Measurements from ENCODE around the gene KCMF1. TPM values are rescaled to one million over a fixed set of nuclear protein-coding genes. Genes with fewer than 3 reads are reported as not detected.

The KCMF1 gene
- polyA plus RNA-seq, 1 experiment, result 121 TPM

GRCh38 chr2:85019121-85019520 lies 48.2 kb downstream of the KCMF1 start:
- no peak overlapping the region for H3K4me3 ChIP-seq (ENCODE audit: low read depth, low read length)
- H3K9me3 ChIP-seq (ENCODE audit: control insufficient read depth, insufficient read depth, low read length), result no peaks in the 10 kb centered on the region; the same call in 1 of the 2 replicates
- ChIA-PET CTCF (interaction anchor here (0.8 to 1.9 kb wide), 3 partner anchors 25 to 93 kb away, joined by 4 to 7 read pairs (median 5); no protein-coding TSS in a partner anchor), POLR2A (no interaction called here)
- TF ChIP-seq CTCF (IDR thresholded peaks at IDR 0.05; ENCODE audit: low read depth, low read length), result no peak
- DNase-seq (ENCODE audit: low read depth, low spot score), result no peak
- no peak overlapping the region for H3K27ac ChIP-seq (ENCODE audit: low read depth, low read length)
- H3K27me3 ChIP-seq (ENCODE audit: control insufficient read depth, insufficient read depth, low read length), result no peaks in the 10 kb centered on the region

GRCh38 chr2:85022232-85022631 lies 51.3 kb downstream of the KCMF1 start:
- Histone ChIP-seq H3K27me3 (ENCODE audit: control insufficient read depth, insufficient read depth, low read length) (no peaks in the 10 kb centered on the region), H3K27ac (ENCODE audit: low read depth, low read length) (no peak overlapping the region), H3K9me3 (ENCODE audit: control insufficient read depth, insufficient read depth, low read length) (no peaks in the 10 kb centered on the region; the same call in 1 of the 2 replicates), H3K4me3 (ENCODE audit: low read depth, low read length) (no peak overlapping the region)
- DNase-seq (ENCODE audit: low read depth, low spot score), result no peak
- TF ChIP-seq CTCF (IDR thresholded peaks at IDR 0.05; ENCODE audit: low read depth, low read length), result no peak
- ChIA-PET CTCF (no interaction called here), POLR2A (no interaction called here)

GRCh38 chr2:85024372-85025047 lies 53.5 kb downstream of the KCMF1 start:
- H3K27me3 ChIP-seq (ENCODE audit: control insufficient read depth, insufficient read depth, low read length), result no peaks in the 10 kb centered on the region
- H3K4me3 ChIP-seq (ENCODE audit: low read depth, low read length), result no peak overlapping the region
- H3K27ac ChIP-seq (ENCODE audit: low read depth, low read length), result no peak overlapping the region
- ChIA-PET POLR2A (no interaction called here), CTCF (interaction anchor here (0.9 to 1.1 kb wide), 2 partner anchors 9 to 276 kb away, joined by 3 to 9 read pairs; no protein-coding TSS in a partner anchor)
- DNase-seq (ENCODE audit: low read depth, low spot score), result no peak
- no peak for TF ChIP-seq CTCF (IDR thresholded peaks at IDR 0.05; ENCODE audit: low read depth, low read length)
- H3K9me3 ChIP-seq (ENCODE audit: control insufficient read depth, insufficient read depth, low read length), result no peaks in the 10 kb centered on the region; the same call in 1 of the 2 replicates

GRCh38 chr2:85032621-85033020 lies 61.7 kb downstream of the KCMF1 start:
- no peak overlapping the region for H3K27ac ChIP-seq (ENCODE audit: low read depth, low read length)
- H3K27me3 ChIP-seq (ENCODE audit: control insufficient read depth, insufficient read depth, low read length), result no peaks in the 10 kb centered on the region
- ChIA-PET CTCF (no interaction called here), POLR2A (no interaction called here)
- DNase-seq (ENCODE audit: low read depth, low spot score), result no peak
- TF ChIP-seq CTCF (IDR thresholded peaks at IDR 0.05; ENCODE audit: low read depth, low read length), result no peak
- no peaks in the 10 kb centered on the region for H3K9me3 ChIP-seq (ENCODE audit: control insufficient read depth, insufficient read depth, low read length)
- no peak overlapping the region for H3K4me3 ChIP-seq (ENCODE audit: low read depth, low read length)

GRCh38 chr2:85033388-85033787 lies 62.4 kb downstream of the KCMF1 start:
- Histone ChIP-seq H3K9me3 (ENCODE audit: control insufficient read depth, insufficient read depth, low read length) (no peaks in the 10 kb centered on the region), H3K4me3 (ENCODE audit: low read depth, low read length) (no peak overlapping the region), H3K27me3 (ENCODE audit: control insufficient read depth, insufficient read depth, low read length) (no peaks in the 10 kb centered on the region), H3K27ac (ENCODE audit: low read depth, low read length) (no peak overlapping the region)
- DNase-seq (ENCODE audit: low read depth, low spot score), result no peak
- ChIA-PET POLR2A (no interaction called here), CTCF (interaction anchor here (1.4 to 4.6 kb wide), 2 partner anchors 16 to 17 kb away, joined by 3 to 14 read pairs; no protein-coding TSS in a partner anchor)
- TF ChIP-seq CTCF (IDR thresholded peaks at IDR 0.05; ENCODE audit: low read depth, low read length), result no peak

All from AG04450 (cell line).